Skeletal muscle tissue (tissue), 4 donors: ENCODE data around the gene THAP10. TPM values are rescaled to one million over a fixed set of nuclear protein-coding genes. Genes with fewer than 3 reads are reported as not detected.
"Not testable (repeated sequence)": the region's sequence is repeated elsewhere in the genome, so short reads cannot be mapped to it uniquely, and the experiment has no call there.

Source experiments
- H3K27ac ChIP-seq: one replicate; pipeline ENCODE4 v1.7.0; 2013; ENCODE audit warnings: mild to moderate bottlenecking, low read depth, low read length, inconsistent platforms
- H3K27me3 ChIP-seq, 3 donors: one replicate each; pipeline ENCODE4 v1.7.0; 2013; ENCODE audit warnings: low read length in 3 of 3; ENCODE audit not compliant: control insufficient read depth in 3 of 3, insufficient read depth in 3 of 3
- H3K36me3 ChIP-seq, 3 donors: one replicate each; pipeline ENCODE4 v1.7.0; 2013; ENCODE audit warnings: low read length in 3 of 3; ENCODE audit not compliant: control insufficient read depth in 3 of 3, insufficient read depth in 3 of 3
- H3K4me1 ChIP-seq, 3 donors: one replicate each; pipeline ENCODE4 v1.7.0; 2013; ENCODE audit warnings: low read length in 3 of 3, mild to moderate bottlenecking in 3 of 3; ENCODE audit not compliant: control insufficient read depth in 3 of 3, insufficient read depth in 3 of 3
- H3K4me3 ChIP-seq, 3 donors: one replicate each; pipeline ENCODE4 v1.7.0; 2013; ENCODE audit warnings: low read length in 3 of 3
- H3K9ac ChIP-seq, 3 donors: one replicate each; pipeline ENCODE4 v1.7.0; 2013; ENCODE audit warnings: low read length in 3 of 3, mild to moderate bottlenecking in 3 of 3, moderate library complexity in 2 of 3, low read depth in 1 of 3
- H3K9me3 ChIP-seq, 3 donors: one replicate each; pipeline ENCODE4 v1.7.0; 2013; ENCODE audit warnings: low read length in 3 of 3; ENCODE audit not compliant: control insufficient read depth in 3 of 3
- total RNA-seq: library from RNA; depleted of rRNA; stranded (reverse); fragments of >200 nt; gene quantifications from one replicate; pipeline ENCODE4 v1.2.3, GENCODE V29; 2014
- donor health status: Osteomylitis.

The THAP10 gene
- total RNA-seq, 1 donor from 2014 or later: 5.2 TPM

DNA sequence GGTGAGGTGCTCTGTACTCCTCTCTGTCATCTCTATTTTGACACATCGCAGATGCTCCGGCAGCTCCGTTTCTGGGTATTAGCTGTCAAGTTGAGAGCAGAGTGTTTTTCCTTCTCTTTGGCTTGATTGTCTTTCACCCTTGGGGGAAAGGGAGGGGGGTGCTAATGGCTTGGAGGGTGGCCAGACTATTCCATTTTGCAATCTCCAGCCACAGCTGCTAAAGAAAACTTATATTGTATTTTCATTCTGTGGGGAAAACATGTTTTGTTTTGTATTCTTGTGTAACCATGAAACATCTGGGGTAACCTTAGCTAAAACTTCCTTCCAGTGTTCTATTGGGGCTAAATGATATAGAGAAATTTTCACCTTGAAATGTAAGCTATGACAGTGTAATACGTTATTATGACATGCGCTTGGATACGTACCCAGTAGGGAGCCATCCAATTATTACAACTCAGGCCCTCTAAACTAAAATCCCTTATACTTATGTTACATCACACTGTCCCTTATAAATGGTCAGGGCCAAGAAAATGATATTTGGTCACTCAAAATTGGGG, 24.2 kb downstream of the THAP10 start:
- peak overlapping the region; percentile 73 for H3K27ac ChIP-seq
- no peak overlapping the region for H3K9ac ChIP-seq
- H3K4me3 ChIP-seq: no peak overlapping the region
- no peaks in the 10 kb centered on the region for H3K36me3 ChIP-seq
- H3K27me3 ChIP-seq: no peaks in the 10 kb centered on the region
- H3K4me1 ChIP-seq: peaks cover 11 to 20% (median 16%) of the 10 kb centered on the region in 3 donors
- H3K9me3 ChIP-seq: no peaks in the 10 kb centered on the region

DNA sequence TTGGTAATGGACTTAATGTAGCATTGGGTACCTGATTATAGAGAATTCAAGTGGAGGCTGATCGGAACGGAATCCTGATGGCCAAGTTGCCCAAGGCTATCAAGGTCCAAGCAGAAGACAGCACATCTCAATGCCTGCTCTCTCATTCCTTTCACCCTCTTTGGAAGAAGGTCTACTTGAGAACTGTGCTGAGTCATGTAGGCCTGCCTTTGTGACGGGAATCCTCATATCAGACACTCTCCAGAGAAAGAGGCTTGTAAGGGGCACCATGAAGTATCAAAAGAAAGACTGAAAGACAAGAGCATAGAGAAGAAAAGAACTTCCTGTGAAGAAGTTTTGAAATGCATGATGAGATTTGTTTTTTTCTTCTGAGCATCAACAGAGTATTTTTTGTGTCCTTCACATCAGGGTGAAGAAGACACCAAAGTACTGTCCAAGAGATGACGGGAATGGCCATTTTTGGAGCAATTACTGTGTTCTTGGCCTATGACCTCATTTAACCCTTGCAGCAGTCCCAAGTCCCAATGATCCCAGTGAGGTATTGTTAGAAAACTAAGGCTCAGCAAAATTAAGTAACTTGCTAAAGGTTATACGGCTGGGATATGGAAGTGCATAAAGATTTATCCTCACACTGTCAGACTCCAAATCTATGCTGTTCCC, 25.1 kb downstream of the THAP10 start:
- Histone ChIP-seq H3K27ac (peak overlapping the region; percentile 73), H3K4me1 (peaks cover 11 to 20% (median 16%) of the 10 kb centered on the region in 3 donors)

DNA sequence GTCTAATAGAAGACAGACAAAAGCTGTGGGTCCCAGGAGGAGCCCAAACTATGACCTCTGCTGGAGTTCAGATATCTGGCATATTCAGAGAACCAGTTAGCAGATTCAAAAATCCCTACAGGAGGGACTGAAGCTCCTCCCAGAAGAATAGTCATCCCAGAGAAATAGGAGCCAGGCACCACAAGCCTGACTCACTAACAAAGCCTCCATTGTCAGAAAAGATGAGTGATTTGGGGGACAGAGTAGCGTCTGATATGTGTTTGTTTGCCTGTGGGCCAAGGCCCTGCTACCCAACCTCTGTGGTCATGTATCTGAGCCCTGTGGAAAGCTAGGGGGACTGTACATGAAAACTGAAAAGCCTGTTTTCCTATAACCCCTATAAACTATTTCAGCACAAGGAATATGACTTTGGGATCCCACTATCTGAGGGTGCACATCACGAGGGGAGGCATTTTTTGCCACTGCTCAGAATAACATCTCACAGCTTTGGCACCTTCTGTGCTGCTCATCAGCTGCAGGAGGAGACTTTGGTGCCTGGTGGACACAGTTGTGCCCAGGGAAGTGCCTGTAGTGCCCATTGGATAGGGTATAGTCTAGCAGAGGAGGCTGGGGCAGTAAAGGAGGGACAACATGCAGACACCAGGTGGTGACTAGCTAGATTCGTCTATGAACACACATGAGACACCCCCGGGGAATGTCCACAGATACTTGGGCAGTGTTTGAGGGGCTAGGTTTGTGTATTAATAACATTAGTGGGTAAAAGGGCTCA, 28.6 kb downstream of the THAP10 start:
- H3K4me3 ChIP-seq: no peak overlapping the region
- H3K36me3 ChIP-seq: no peaks in the 10 kb centered on the region
- peak overlapping the region; percentile 55 for H3K27ac ChIP-seq
- H3K27me3 ChIP-seq: no peaks in the 10 kb centered on the region
- H3K9me3 ChIP-seq: no peaks in the 10 kb centered on the region
- peaks cover 7 to 10% (median 9%) of the 10 kb centered on the region in 3 donors for H3K4me1 ChIP-seq
- H3K9ac ChIP-seq: no peak overlapping the region

More for the DNA sequence above, 25.1 kb downstream of the THAP10 start:
- Histone ChIP-seq H3K9ac (no peak overlapping the region), H3K9me3 (no peaks in the 10 kb centered on the region), H3K36me3 (no peaks in the 10 kb centered on the region), H3K4me3 (no peak overlapping the region), H3K27me3 (no peaks in the 10 kb centered on the region)

DNA sequence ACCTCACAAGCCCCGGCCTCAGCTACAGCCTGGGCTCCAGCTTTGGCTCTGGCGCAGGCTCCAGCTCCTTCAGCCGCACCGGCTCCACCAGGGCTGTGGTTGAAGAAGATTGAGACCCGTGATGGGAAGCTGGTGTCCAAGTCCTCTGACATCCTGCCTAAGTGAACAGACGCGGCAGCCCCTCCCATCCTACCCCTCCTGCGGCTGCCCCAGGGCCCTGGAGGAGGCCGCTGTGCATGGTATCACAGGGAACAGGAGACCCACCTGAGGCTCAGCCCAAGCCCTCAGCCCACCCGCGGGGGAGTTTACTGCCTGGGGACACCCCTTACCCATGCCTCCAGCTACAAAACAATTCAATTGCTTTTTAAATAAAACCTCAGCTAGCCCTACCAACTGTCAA, 32.2 kb downstream of the THAP10 start:
- Histone ChIP-seq H3K4me1 (peaks cover 0 to 8% (median 7%) of the 10 kb centered on the region in 3 donors), H3K27ac (no peak overlapping the region), H3K27me3 (no peaks in the 10 kb centered on the region), H3K9me3 (no peaks in the 10 kb centered on the region), H3K9ac (no peak overlapping the region), H3K36me3 (no peaks in the 10 kb centered on the region), H3K4me3 (no peak overlapping the region)

DNA sequence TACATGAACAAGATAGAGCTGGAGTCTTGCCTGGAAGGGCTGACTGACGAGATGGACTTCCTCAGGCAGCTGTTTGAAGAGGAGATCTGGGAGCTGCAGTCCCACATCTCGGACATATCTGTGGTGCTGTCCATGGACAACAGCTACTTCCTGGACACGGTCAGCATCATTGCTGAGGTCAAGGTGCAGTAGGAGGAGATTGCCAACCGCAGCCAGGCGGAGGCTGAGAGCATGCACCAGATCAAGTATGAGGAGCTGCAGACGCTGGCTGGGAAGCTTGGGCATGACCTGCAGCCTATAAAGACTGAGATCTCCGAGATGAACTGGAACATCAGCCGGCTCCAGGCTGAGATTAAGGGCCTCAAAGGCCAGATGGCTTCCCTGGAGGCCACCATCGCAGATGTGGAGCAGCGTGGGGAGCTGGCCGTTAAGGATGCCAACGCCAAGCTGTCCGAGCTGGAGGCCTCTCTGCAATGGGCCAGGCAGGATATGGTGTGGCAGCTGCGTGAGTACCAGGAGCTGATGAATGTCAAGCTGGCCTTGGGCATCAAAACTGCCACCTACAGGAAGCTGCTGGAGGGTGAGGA, 32.8 kb downstream of the THAP10 start:
- Histone ChIP-seq H3K27ac (no peak overlapping the region), H3K4me1 (peaks cover 2 to 11% (median 8%) of the 10 kb centered on the region in 3 donors)

DNA sequence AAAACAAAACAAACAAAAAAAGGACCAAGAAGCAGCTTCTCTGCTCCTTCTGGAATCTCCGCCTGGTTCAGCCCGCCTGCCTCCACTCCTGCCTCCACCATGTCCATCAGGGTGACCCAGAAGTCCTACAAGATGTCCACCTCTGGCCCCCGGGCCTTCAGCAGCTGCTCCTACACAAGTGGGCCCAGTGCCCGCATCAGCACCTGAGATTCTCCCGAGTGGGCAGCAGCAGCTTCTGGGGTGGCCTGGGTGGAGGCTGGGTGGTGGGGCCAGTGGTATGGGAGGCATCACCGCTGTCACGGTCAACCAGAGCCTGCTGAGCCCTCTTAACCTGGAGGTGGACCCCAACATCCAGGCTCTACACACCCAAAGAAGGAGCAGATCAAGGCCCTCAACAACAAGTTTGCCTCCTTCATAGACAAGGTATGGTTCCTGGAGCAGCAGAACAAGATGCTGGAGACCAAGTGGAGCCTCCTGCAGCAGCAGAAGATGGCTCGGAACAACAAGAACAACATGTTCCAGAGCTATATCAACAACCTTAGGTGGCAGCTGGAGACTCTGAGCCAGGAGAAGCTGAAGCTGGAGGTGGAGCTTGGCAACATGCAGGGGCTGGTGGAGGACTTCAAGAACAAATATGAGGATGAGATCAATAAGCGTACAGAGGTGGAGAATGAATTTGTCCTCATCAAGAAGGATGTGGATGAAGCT, 33.5 kb downstream of the THAP10 start:
- H3K4me1 ChIP-seq, H3K36me3 ChIP-seq, H3K27ac ChIP-seq, H3K27me3 ChIP-seq, H3K4me3 ChIP-seq, H3K9ac ChIP-seq, H3K9me3 ChIP-seq: not testable (repeated sequence)

More for the DNA sequence above, 32.8 kb downstream of the THAP10 start:
- Histone ChIP-seq H3K27me3 (no peaks in the 10 kb centered on the region), H3K9ac (no peak overlapping the region), H3K4me3 (no peak overlapping the region), H3K36me3 (no peaks in the 10 kb centered on the region), H3K9me3 (no peaks in the 10 kb centered on the region)

DNA sequence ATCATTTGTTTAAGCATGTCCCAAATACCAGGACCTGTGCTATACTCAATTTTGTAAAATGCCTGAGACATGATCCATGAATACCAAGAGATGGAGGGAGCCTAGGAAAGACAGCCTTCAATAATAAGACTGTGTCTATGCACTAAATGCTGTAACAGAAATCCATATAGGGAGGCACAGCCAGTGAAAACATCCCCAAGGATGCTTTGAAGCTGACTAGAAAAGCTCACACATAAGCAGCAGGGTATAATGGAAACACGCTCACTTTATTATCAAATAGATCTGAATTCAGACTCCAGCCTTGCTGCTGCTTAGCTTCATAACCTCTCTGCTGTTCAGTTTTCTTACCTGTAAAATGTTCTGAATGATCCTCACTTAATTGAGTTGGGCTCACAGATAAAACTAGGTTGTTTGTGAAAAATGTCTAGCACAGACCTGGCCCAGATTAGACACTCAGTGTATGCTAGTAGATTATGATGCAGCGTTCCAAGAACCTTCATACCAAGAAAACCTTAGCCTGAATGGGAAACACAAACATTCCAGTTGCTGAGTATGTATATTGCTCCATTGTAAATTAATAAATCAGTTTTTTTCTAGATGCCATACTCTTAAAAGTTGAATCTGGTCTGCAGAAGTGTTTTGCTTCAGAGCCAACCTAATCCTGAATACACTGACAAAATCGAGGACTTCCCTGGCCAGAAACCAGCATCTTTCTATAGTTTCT, 34.5 kb downstream of the THAP10 start:
- no peaks in the 10 kb centered on the region for H3K9me3 ChIP-seq
- peak overlapping the region; percentile 67 for H3K27ac ChIP-seq
- H3K4me3 ChIP-seq: no peak overlapping the region
- no peak overlapping the region for H3K9ac ChIP-seq
- peaks cover 0 to 2% (median 0%) of the 10 kb centered on the region in 3 donors for H3K27me3 ChIP-seq
- H3K36me3 ChIP-seq: no peaks in the 10 kb centered on the region
- H3K4me1 ChIP-seq: peaks cover 7 to 14% (median 11%) of the 10 kb centered on the region in 3 donors

DNA sequence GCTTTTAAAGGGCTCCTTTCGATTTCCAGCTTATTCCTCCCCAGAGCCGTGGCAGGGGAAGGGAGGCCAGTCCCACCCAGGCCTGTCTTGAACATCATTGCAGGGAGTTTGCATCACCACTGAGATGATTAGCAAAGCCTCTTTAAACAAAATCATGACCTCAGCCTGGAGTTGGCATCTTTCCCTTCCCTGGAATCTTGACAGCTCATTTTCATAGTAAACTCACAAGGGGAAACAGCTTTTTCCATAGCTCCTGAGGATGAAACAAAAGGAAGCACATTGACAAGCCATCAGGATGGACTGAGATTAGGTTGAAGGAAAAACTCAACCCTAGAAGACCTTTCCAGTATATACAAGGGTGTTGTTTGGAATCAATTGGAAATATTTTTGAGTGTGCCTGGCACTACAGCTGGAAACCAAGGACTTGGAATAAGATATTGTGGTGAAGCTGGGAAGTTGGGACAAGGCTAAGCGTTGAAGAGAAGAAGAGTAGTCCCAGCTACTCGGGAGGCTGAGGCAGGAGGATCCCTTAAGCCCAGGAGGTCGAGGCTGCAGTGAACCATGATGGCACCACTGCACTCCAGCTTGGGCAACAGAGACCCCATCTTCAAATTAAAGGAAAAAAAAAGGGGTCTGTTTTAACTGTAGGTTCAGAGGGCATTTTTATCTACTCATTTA, 35.2 kb downstream of the THAP10 start:
- no peak overlapping the region for H3K4me3 ChIP-seq
- no peak overlapping the region for H3K9ac ChIP-seq
- H3K27me3 ChIP-seq: peaks cover 0 to 2% (median 0%) of the 10 kb centered on the region in 3 donors
- no peaks in the 10 kb centered on the region for H3K9me3 ChIP-seq
- no peaks in the 10 kb centered on the region for H3K36me3 ChIP-seq
- H3K4me1 ChIP-seq: peaks cover 8 to 17% (median 14%) of the 10 kb centered on the region in 3 donors
- peak overlapping the region; percentile 71 for H3K27ac ChIP-seq
